Esophagus squamous epithelium (tissue), 4 donors: Measurements from ENCODE around the gene FERMT3.

Source experiments
- CTCF ChIP-seq, 6 experiments: fragments of 450-650 bp in 4 of 6; fragments of 200-600 bp in 2 of 6; sonication (generic) in 2 of 6; IDR thresholded peaks; one replicate each; pipeline ENCODE4 v1.5.1; 2016 to 2019; ENCODE audit warnings: antibody characterized with exemption in 6 of 6, mild to moderate bottlenecking in 4 of 6, moderate library complexity in 4 of 6
- POLR2A ChIP-seq, 4 donors: fragments of 450-650 bp; IDR thresholded peaks; one replicate each; pipeline ENCODE4 v1.6.1; 2017; ENCODE audit warnings: antibody characterized with exemption in 4 of 4, mild to moderate bottlenecking in 4 of 4, moderate library complexity in 3 of 4

GRCh38 chr11:64249038-64249437, 42.5 kb downstream of the FERMT3 start:
- TF ChIP-seq CTCF (IDR thresholded peaks at IDR 0.05) = no peak
- no peak for TF ChIP-seq POLR2A (IDR thresholded peaks at IDR 0.05)
